ENCODE measurements around the gene HSPBP1. TPM values are rescaled to one million over a fixed set of nuclear protein-coding genes. Genes with fewer than 3 reads are reported as not detected.
A peak's percentile ranks its signal among the peaks of the same experiment; 100 is the strongest.

Gene HSPBP1
- total and polyA plus RNA-seq, 2 of the 4 experiments (the other 2 are of a cell fraction), result 21.0 to 43.2 TPM

DNA sequence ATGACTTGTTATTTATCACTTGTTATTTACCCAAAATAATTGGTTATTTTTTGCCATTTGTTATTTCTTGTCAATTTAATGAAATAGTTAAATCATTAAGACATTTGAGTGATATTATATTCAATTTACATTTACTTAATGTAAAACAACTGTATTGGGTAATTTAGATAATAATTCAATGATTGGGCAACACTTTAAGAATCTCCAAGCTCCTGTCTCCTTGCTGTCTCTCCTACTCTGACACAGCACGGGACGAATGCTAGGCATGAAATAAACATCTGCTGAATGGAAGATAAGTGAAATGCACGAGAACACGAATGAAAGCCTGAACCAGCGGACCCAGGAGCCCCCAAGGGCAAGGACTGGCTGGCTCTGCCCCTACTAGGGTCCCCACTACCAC, 15.4 kb downstream of the HSPBP1 start:
- H3K79me1 ChIP-seq (ENCODE audit: low read depth in 1 of 2, low read length in 2 of 2), result peaks cover 0 to 16% of the 10 kb centered on the region in 2 experiments; a peak in 3 of 4 replicates
- H2BK120ac ChIP-seq (ENCODE audit: low read depth, low read length), result no peak overlapping the region
- peak; percentile 54; the same call in 1 of the 2 replicates for TF ChIP-seq CEBPB (IDR thresholded peaks at IDR 0.05; ENCODE audit: low read depth, low read length)
- no peak for TF ChIP-seq POLR2A (IDR thresholded peaks at IDR 0.05; ENCODE audit: low read depth, low read length)
- TF ChIP-seq, protein P1, sequence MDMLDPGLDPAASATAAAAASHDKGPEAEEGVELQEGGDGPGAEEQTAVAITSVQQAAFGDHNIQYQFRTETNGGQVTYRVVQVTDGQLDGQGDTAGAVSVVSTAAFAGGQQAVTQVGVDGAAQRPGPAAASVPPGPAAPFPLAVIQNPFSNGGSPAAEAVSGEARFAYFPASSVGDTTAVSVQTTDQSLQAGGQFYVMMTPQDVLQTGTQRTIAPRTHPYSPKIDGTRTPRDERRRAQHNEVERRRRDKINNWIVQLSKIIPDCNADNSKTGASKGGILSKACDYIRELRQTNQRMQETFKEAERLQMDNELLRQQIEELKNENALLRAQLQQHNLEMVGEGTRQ (IDR thresholded peaks at IDR 0.05; ENCODE audit: low read depth, low read length), result no peak
- H3K14ac ChIP-seq (replicated peaks; ENCODE audit: low read depth, low read length), result no peak overlapping the region
- WGBS, 2 experiments (ENCODE audit: extremely low coverage in 2 of 2, insufficient read length in 1 of 2), result no CpG with 5 or more reads among the region's 5 CpGs
- no peak overlapping the region for H3K18ac ChIP-seq (ENCODE audit: low read depth, low read length)
- DNase-seq, result no peak
- peaks cover 1% of the 10 kb centered on the region; the same call in 1 of the 2 replicates for H3K36me3 ChIP-seq (ENCODE audit: control insufficient read depth, insufficient read depth, low read length)
- POLR2A ChIA-PET (ENCODE audit: unreplicated experiment), result no interaction called here
- no peak overlapping the region for H3K27ac ChIP-seq (ENCODE audit: insufficient read depth, low read length)
- peaks cover 2% of the 10 kb centered on the region; the same call in 1 of the 2 replicates for H3K4me1 ChIP-seq (ENCODE audit: control insufficient read depth, insufficient read depth, low read length)
- no peak overlapping the region for H3K4me3 ChIP-seq (ENCODE audit: insufficient read depth, low read depth, low read length)
- no peak overlapping the region for H4K8ac ChIP-seq (ENCODE audit: low read depth in 2 of 2, low read length in 2 of 2)
- BruUV-seq (replicated peaks), result no TSS peak
- H3K4ac ChIP-seq (ENCODE audit: low read depth, low read length), result no peak overlapping the region
- no peaks in the 10 kb centered on the region for H4K20me1 ChIP-seq (ENCODE audit: insufficient read depth, low read length)
- H3K23ac ChIP-seq (ENCODE audit: low read depth, low read length), result no peak overlapping the region
- H2BK15ac ChIP-seq (ENCODE audit: low read depth, low read length), result no peak overlapping the region
- peak; percentile 46; the same call in 1 of the 2 replicates for ATAC-seq (ENCODE audit: low read depth)
- in situ Hi-C loops (cut with MboI; ENCODE audit: low sequenced_read_pairs), result no loop called here
- H4K91ac ChIP-seq (ENCODE audit: insufficient read depth, low read depth, low read length), result no peak overlapping the region
- H2AFZ ChIP-seq (replicated peaks; ENCODE audit: low read length, poor library complexity), result no peak overlapping the region
- H3K9me1 ChIP-seq (ENCODE audit: insufficient read depth, low read length), result peaks cover 4% of the 10 kb centered on the region; the same call in 1 of the 2 replicates
- no peak overlapping the region for H2BK5ac ChIP-seq (ENCODE audit: low read depth, low read length, poor library complexity, severe bottlenecking)
- dilution Hi-C loops (cut with HindIII; ENCODE audit: low sequenced_read_pairs, unreplicated experiment), result no loop called here
- H2BK20ac ChIP-seq (ENCODE audit: low read depth, low read length), result no peak overlapping the region
- no peaks in the 10 kb centered on the region for H3K9me3 ChIP-seq (ENCODE audit: control insufficient read depth, insufficient read depth, low read length)
- no peak overlapping the region for H3K56ac ChIP-seq (ENCODE audit: extremely low read depth, insufficient read depth, low read length)
- no peak overlapping the region for H2AK5ac ChIP-seq (ENCODE audit: low read depth, low read length)
- no peaks in the 10 kb centered on the region for H3K27me3 ChIP-seq (ENCODE audit: control insufficient read depth, insufficient read depth, low read length)
- no peak overlapping the region for H2AK9ac ChIP-seq (replicated peaks; ENCODE audit: low read depth, low read length, poor library complexity)
- CTCF ChIA-PET, result no interaction called here
- no peak overlapping the region for H4K5ac ChIP-seq (ENCODE audit: low read depth, low read length)
- intact Hi-C loops (cut with micrococcal nuclease), result no loop called here
- H3K9ac ChIP-seq (ENCODE audit: low read depth, low read length), result no peak overlapping the region
- H3K4me2 ChIP-seq (ENCODE audit: low read depth, low read length), result no peak overlapping the region
